Upper lobe of left lung (tissue), 4 donors: ENCODE results near the gene E2F1.

Source experiments
- EP300 ChIP-seq, 4 donors: sonication (generic); formaldehyde crosslinking; IDR thresholded peaks; one replicate each; pipeline ENCODE4 v1.5.1; 2017; ENCODE audit warnings: antibody characterized with exemption in 4 of 4, control low read depth in 2 of 4
- POLR2A ChIP-seq, 4 donors: fragments of 450-650 bp; IDR thresholded peaks; one replicate each; pipeline ENCODE4 v1.5.1; 2016 to 2017; ENCODE audit warnings: antibody characterized with exemption in 4 of 4, mild to moderate bottlenecking in 2 of 4
- POLR2AphosphoS5 ChIP-seq, 2 donors: sonication (generic); formaldehyde crosslinking; IDR thresholded peaks; one replicate each; pipeline ENCODE4 v1.5.1; 2017; ENCODE audit warnings: antibody characterized with exemption in 2 of 2
- TF ChIP-seq, protein P1 (sequence below), 6 experiments: fragments of 450-650 bp in 4 of 6; fragments of 200-600 bp in 2 of 6; sonication (generic) in 2 of 6; IDR thresholded peaks; one replicate each; pipeline ENCODE4 v1.5.1; 2016 to 2019; ENCODE audit warnings: antibody characterized with exemption in 6 of 6

DNA sequence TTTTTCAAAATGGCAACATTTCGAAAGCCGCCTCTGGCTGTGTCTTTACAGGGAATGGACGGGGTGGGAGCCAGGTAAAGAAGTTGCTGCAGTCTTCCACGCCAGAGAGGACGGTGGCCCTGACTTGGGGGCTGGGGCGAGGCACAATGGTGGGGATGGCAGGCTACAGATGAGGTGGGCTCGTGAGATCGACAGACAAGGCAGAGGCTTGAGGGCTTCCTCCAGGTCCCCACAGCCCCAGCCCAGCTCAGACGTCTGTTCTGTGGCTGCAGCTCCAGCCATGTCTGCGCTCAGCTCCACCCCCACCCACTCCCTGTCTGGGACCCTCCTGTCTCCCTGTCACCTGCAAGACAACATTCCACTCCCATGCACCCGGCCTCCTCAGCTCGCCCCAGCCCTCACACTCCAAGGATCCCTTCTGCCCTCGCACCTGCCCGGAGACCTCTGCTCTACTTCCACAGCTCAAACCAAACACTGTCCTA is 31.5 kb downstream of the E2F1 start:
- TF ChIP-seq, protein P1, sequence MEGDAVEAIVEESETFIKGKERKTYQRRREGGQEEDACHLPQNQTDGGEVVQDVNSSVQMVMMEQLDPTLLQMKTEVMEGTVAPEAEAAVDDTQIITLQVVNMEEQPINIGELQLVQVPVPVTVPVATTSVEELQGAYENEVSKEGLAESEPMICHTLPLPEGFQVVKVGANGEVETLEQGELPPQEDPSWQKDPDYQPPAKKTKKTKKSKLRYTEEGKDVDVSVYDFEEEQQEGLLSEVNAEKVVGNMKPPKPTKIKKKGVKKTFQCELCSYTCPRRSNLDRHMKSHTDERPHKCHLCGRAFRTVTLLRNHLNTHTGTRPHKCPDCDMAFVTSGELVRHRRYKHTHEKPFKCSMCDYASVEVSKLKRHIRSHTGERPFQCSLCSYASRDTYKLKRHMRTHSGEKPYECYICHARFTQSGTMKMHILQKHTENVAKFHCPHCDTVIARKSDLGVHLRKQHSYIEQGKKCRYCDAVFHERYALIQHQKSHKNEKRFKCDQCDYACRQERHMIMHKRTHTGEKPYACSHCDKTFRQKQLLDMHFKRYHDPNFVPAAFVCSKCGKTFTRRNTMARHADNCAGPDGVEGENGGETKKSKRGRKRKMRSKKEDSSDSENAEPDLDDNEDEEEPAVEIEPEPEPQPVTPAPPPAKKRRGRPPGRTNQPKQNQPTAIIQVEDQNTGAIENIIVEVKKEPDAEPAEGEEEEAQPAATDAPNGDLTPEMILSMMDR (IDR thresholded peaks at IDR 0.05) = no peak
- no peak for TF ChIP-seq EP300 (IDR thresholded peaks at IDR 0.05)
- no peak for TF ChIP-seq POLR2A (IDR thresholded peaks at IDR 0.05)
- no peak for TF ChIP-seq POLR2AphosphoS5 (IDR thresholded peaks at IDR 0.05)
